Measurements from ENCODE around the gene MCM6.

Gene MCM6

DNA sequence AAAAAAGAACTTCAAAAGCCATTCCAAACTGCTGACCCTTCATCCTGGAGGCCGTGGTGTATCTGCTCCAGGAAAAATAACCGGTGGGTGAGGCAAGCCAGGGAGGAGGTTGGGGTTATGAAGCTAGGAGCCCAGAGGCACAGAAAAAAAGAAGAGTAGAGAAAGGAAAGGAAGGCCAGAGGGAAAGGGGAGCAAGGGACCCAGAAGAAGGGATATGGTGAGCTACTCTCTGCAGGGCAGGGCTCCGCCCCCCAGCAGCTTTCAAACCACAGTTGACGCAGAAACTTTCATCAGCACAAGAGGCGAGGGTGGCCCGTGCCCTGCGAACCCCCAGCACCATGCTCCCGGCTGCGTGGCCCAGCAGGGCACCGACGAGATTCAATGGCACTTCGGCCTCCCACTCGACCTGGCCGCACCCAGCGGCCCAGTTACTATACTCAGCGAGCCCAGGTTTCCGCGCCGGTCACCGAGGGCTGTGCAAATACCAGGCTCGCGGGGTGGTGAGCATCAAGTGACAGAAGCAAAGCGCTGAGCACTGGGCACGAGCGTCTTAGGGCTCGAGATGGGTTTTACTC is 665 bp downstream of the MCM6 start:
- no peaks in the 10 kb centered on the region for H3K27me3 Mint-ChIP-seq (ENCODE audit: low read depth)
- peaks cover 23% of the 10 kb centered on the region for H3K36me3 Mint-ChIP-seq (ENCODE audit: low read depth)
- H3K9me3 Mint-ChIP-seq: peaks cover 5% of the 10 kb centered on the region
- H3K4me1 Mint-ChIP-seq: peaks cover 22% of the 10 kb centered on the region
- peak overlapping the region; percentile 47 to 91 (median 85) for H3K27ac Mint-ChIP-seq
- H3K4me3 Mint-ChIP-seq: peak overlapping the region; percentile 89 to 90 (median 90)
- TF ChIP-seq, protein P1, sequence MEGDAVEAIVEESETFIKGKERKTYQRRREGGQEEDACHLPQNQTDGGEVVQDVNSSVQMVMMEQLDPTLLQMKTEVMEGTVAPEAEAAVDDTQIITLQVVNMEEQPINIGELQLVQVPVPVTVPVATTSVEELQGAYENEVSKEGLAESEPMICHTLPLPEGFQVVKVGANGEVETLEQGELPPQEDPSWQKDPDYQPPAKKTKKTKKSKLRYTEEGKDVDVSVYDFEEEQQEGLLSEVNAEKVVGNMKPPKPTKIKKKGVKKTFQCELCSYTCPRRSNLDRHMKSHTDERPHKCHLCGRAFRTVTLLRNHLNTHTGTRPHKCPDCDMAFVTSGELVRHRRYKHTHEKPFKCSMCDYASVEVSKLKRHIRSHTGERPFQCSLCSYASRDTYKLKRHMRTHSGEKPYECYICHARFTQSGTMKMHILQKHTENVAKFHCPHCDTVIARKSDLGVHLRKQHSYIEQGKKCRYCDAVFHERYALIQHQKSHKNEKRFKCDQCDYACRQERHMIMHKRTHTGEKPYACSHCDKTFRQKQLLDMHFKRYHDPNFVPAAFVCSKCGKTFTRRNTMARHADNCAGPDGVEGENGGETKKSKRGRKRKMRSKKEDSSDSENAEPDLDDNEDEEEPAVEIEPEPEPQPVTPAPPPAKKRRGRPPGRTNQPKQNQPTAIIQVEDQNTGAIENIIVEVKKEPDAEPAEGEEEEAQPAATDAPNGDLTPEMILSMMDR (IDR thresholded peaks at IDR 0.05; ENCODE audit: unreplicated experiment in 3 of 3): no peak

DNA sequence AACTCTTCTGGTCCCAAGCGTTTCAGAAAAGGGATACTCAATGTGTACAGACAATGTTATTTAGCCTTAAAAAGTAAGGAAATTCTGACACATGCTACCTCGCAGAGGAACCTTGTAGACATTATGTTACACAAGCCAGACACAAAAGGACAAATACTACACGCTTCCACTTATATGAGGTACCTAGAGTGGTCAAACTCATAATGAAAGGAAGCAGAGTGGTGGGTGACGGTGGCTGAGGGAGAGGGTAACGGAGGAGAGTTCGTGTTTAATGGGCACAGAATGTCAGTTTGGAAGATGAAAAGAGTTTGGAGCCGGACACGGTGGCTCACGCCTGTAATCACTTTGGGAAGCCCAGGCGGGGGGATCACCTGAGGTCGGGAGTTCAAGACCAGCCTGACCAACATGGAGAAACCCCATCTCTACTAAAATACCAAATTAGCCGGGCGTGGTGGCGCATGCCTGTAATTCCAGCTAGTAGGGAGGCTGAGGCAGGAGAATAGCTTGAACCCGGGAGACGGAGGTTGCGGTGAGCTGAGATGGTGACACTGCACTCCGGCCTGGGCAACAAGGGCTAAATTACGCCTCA is 1.4 kb downstream of the MCM6 start:
- TF ChIP-seq, protein P1 (IDR thresholded peaks at IDR 0.05; ENCODE audit: unreplicated experiment in 3 of 3): no peak
- H3K9me3 Mint-ChIP-seq: peaks cover 5% of the 10 kb centered on the region
- peaks cover 22% of the 10 kb centered on the region for H3K4me1 Mint-ChIP-seq
- H3K27ac Mint-ChIP-seq: peak overlapping the region; percentile 47 to 70 (median 64)
- peak overlapping the region; percentile 89 to 90 (median 90) for H3K4me3 Mint-ChIP-seq
- no peaks in the 10 kb centered on the region for H3K27me3 Mint-ChIP-seq (ENCODE audit: low read depth)
- H3K36me3 Mint-ChIP-seq (ENCODE audit: low read depth): peaks cover 28% of the 10 kb centered on the region

DNA sequence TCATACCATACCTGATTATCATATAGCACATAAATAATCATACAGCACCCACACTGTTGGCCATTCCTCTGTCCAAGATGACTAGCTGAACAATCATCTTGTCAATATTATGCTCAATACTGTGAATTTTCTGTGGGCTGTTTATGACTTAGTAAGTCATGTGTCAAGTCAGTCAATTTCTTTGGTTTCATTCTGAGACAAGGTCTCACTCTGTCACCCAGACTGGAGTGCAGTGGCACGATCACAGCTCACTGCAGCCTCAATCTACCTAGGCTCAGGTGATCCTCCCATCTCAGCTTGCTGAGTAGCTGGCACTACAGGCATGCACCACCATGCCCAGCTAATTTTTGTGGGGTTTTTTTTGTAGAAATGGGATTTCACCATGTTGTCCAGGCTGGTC is 5.7 kb downstream of the MCM6 start:
- no peak overlapping the region for H3K27ac Mint-ChIP-seq
- H3K4me1 Mint-ChIP-seq: peaks cover 18% of the 10 kb centered on the region
- H3K9me3 Mint-ChIP-seq: no peaks in the 10 kb centered on the region
- no peak overlapping the region for H3K4me3 Mint-ChIP-seq
- TF ChIP-seq, protein P1 (IDR thresholded peaks at IDR 0.05; ENCODE audit: unreplicated experiment in 3 of 3): no peak
- no peaks in the 10 kb centered on the region for H3K27me3 Mint-ChIP-seq (ENCODE audit: low read depth)
- H3K36me3 Mint-ChIP-seq (ENCODE audit: low read depth): peaks cover 66% of the 10 kb centered on the region

DNA sequence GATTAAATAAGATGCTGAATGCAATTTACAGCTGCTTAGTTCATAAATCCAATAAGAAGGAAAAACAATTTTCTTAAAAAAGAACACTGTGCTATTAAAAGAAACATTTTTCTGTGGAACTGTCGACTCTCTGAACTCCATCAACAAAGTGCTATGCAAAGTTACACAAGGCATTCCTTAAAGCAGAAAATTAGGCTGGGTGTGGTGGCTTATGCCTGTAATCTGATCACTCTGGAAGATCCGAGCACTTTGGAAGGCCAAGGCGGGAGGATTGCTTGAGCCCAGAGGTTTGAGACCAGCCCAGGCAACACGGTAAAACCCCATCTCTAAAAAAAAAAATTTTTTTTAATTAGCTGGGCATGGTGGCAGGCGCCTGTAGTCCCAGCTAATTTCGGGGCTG is 13.0 kb downstream of the MCM6 start:
- peaks cover 78% of the 10 kb centered on the region for H3K36me3 Mint-ChIP-seq (ENCODE audit: low read depth)
- H3K27me3 Mint-ChIP-seq (ENCODE audit: low read depth): no peaks in the 10 kb centered on the region
- H3K27ac Mint-ChIP-seq: peak overlapping the region in 2 of 3 experiments; percentile 39 to 77
- TF ChIP-seq, protein P1 (IDR thresholded peaks at IDR 0.05; ENCODE audit: unreplicated experiment in 3 of 3): no peak
- no peak overlapping the region for H3K4me3 Mint-ChIP-seq
- H3K9me3 Mint-ChIP-seq: no peaks in the 10 kb centered on the region
- no peaks in the 10 kb centered on the region for H3K4me1 Mint-ChIP-seq

DNA sequence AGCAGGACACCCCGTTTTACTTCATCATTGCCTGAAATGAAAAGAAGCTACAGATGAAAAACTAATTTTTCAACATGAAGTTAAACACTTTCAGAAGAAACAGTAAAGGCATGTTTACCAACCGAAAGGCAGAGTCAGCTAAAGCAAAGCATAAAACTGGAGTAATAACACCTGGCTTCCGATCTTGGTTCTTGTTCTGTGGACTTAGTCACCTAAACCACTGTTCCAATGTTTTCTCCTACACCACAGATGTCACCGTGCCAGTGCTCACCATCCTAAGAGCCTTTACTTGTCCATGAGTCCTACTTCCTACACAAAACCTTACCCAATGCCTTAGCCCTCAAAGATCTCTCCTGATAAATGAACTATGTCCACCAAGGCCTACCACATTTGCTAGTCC is 13.5 kb downstream of the MCM6 start:
- peaks cover 75% of the 10 kb centered on the region for H3K36me3 Mint-ChIP-seq (ENCODE audit: low read depth)
- H3K9me3 Mint-ChIP-seq: no peaks in the 10 kb centered on the region
- TF ChIP-seq, protein P1 (IDR thresholded peaks at IDR 0.05; ENCODE audit: unreplicated experiment in 3 of 3): no peak
- no peak overlapping the region for H3K4me3 Mint-ChIP-seq
- peak overlapping the region in 2 of 3 experiments; percentile 39 to 77 for H3K27ac Mint-ChIP-seq
- no peaks in the 10 kb centered on the region for H3K27me3 Mint-ChIP-seq (ENCODE audit: low read depth)
- no peaks in the 10 kb centered on the region for H3K4me1 Mint-ChIP-seq

DNA sequence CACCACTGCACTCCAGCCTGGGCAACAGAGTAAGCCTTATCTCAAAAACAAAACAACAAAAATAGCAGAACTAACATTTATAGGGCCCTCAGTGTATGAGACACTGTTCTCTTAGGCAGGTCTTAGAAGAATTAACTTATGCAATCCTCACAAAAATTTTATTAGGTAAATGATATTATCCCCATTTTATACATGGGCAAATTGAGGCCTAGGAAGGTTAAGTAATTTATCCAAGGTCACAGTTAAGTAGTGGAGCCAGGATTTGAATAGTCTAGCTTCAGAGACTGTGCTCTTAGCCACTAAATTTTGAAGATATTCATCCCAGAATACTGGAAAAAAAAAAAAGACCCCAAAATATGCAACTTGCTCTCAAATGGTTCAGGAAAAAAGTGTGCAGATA is 22.8 kb downstream of the MCM6 start:
- TF ChIP-seq, protein P1 (IDR thresholded peaks at IDR 0.05; ENCODE audit: unreplicated experiment in 3 of 3): no peak
- Mint-ChIP-seq H3K36me3 (ENCODE audit: low read depth) (peaks cover 60% of the 10 kb centered on the region), H3K4me3 (no peak overlapping the region), H3K27ac (no peak overlapping the region), H3K4me1 (no peaks in the 10 kb centered on the region), H3K27me3 (ENCODE audit: low read depth) (no peaks in the 10 kb centered on the region), H3K9me3 (no peaks in the 10 kb centered on the region)

Data from nephron (organoid).